ENCODE data around the gene MTG2. TPM values are rescaled to one million over a fixed set of nuclear protein-coding genes. Genes with fewer than 3 reads are reported as not detected.

The MTG2 gene
- total RNA-seq, 3 donors from 2014 or later, result 16.3 to 32.1 (median 25.6) TPM

- Histone ChIP-seq H3K27me3 (peaks cover 6 to 39% of the 10 kb centered on the region in 2 donors), H3K4me1 (no peaks in the 10 kb centered on the region)
- TF ChIP-seq POLR2AphosphoS5 (IDR thresholded peaks at IDR 0.05) (no peak), POLR2A (IDR thresholded peaks at IDR 0.05) (no peak), CTCF (IDR thresholded peaks at IDR 0.05) (no peak)
Measured at GRCh38 chr20:62209850-62210495, 27.1 kb downstream of the MTG2 start.

GRCh38 chr20:62210496-62210855 is 27.6 kb downstream of the MTG2 start:
- Histone ChIP-seq H3K27me3 (peaks cover 6 to 44% of the 10 kb centered on the region in 2 donors), H3K36me3 (no peaks in the 10 kb centered on the region), H3K4me1 (no peaks in the 10 kb centered on the region), H3K9me3 (no peaks in the 10 kb centered on the region), H3K27ac (no peak overlapping the region), H3K4me3 (no peak overlapping the region)
- intact Hi-C loops (cut with DNase I; ENCODE audit: low total_unique reads), result no loop called here
- DNase-seq (ENCODE audit: low spot score in 2 of 2), result no peak
- TF ChIP-seq POLR2A (IDR thresholded peaks at IDR 0.05) (no peak), POLR2AphosphoS5 (IDR thresholded peaks at IDR 0.05) (no peak), CTCF (IDR thresholded peaks at IDR 0.05) (no peak)

More at GRCh38 chr20:62209850-62210495, 27.1 kb downstream of the MTG2 start:
- intact Hi-C loops (cut with DNase I; ENCODE audit: low total_unique reads), result no loop called here
- no peak overlapping the region for H3K4me3 ChIP-seq
- no peaks in the 10 kb centered on the region for H3K36me3 ChIP-seq
- DNase-seq (ENCODE audit: low spot score in 2 of 2), result no peak
- H3K9me3 ChIP-seq, result no peaks in the 10 kb centered on the region
- H3K27ac ChIP-seq, result no peak overlapping the region

GRCh38 chr20:62211216-62211615 is 28.4 kb downstream of the MTG2 start:
- no peaks in the 10 kb centered on the region for H3K36me3 ChIP-seq
- peaks cover 6 to 51% of the 10 kb centered on the region in 2 donors for H3K27me3 ChIP-seq
- H3K4me1 ChIP-seq, result no peaks in the 10 kb centered on the region
- H3K9me3 ChIP-seq, result no peaks in the 10 kb centered on the region
- TF ChIP-seq POLR2AphosphoS5 (IDR thresholded peaks at IDR 0.05) (no peak), CTCF (IDR thresholded peaks at IDR 0.05) (no peak), POLR2A (IDR thresholded peaks at IDR 0.05) (no peak)
- no peak for DNase-seq (ENCODE audit: low spot score in 2 of 2)
- no peak overlapping the region for H3K4me3 ChIP-seq
- no peak overlapping the region for H3K27ac ChIP-seq
- intact Hi-C loops (cut with DNase I; ENCODE audit: low total_unique reads), result no loop called here

GRCh38 chr20:62211769-62212288 is 29.0 kb downstream of the MTG2 start:
- H3K27ac ChIP-seq, result no peak overlapping the region
- TF ChIP-seq CTCF (IDR thresholded peaks at IDR 0.05) (no peak), POLR2AphosphoS5 (IDR thresholded peaks at IDR 0.05) (no peak), POLR2A (IDR thresholded peaks at IDR 0.05) (no peak)
- H3K27me3 ChIP-seq, result peaks cover 6 to 57% of the 10 kb centered on the region in 2 donors
- intact Hi-C loops (cut with DNase I; ENCODE audit: low total_unique reads), result no loop called here
- no peak for DNase-seq (ENCODE audit: low spot score in 2 of 2)
- no peaks in the 10 kb centered on the region for H3K36me3 ChIP-seq
- H3K4me3 ChIP-seq, result no peak overlapping the region
- no peaks in the 10 kb centered on the region for H3K4me1 ChIP-seq
- no peaks in the 10 kb centered on the region for H3K9me3 ChIP-seq

- no peak for TF ChIP-seq POLR2AphosphoS5 (IDR thresholded peaks at IDR 0.05)
- no peak for TF ChIP-seq CTCF (IDR thresholded peaks at IDR 0.05)
- TF ChIP-seq POLR2A (IDR thresholded peaks at IDR 0.05), result no peak
- intact Hi-C loops (cut with DNase I; ENCODE audit: low total_unique reads), result no loop called here
- peaks cover 7 to 62% of the 10 kb centered on the region in 2 donors for H3K27me3 ChIP-seq
- no peaks in the 10 kb centered on the region for H3K4me1 ChIP-seq
- H3K4me3 ChIP-seq, result no peak overlapping the region
- no peak overlapping the region for H3K27ac ChIP-seq
- no peak for DNase-seq (ENCODE audit: low spot score in 2 of 2)
- H3K36me3 ChIP-seq, result no peaks in the 10 kb centered on the region
- no peaks in the 10 kb centered on the region for H3K9me3 ChIP-seq
Measured at GRCh38 chr20:62212299-62212698, 29.5 kb downstream of the MTG2 start.
